Measurements from ENCODE around the gene GPC6. TPM values are rescaled to one million over a fixed set of nuclear protein-coding genes. Genes with fewer than 3 reads are reported as not detected.

GPC6 gene
- polyA plus RNA-seq, 2 of the 4 experiments (the other 2 are of a cell fraction) = 8.0 to 14.4 TPM

GRCh38 chr13:93936901-93937300 lies 710.3 kb downstream of the GPC6 start (continued):
- TF ChIP-seq, protein P1, sequence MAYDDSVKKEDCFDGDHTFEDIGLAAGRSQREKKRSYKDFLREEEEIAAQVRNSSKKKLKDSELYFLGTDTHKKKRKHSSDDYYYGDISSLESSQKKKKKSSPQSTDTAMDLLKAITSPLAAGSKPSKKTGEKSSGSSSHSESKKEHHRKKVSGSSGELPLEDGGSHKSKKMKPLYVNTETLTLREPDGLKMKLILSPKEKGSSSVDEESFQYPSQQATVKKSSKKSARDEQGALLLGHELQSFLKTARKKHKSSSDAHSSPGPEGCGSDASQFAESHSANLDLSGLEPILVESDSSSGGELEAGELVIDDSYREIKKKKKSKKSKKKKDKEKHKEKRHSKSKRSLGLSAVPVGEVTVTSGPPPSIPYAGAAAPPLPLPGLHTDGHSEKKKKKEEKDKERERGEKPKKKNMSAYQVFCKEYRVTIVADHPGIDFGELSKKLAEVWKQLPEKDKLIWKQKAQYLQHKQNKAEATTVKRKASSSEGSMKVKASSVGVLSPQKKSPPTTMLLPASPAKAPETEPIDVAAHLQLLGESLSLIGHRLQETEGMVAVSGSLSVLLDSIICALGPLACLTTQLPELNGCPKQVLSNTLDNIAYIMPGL (CRISPR knock-in tag; IDR thresholded peaks at IDR 0.05; ENCODE audit: borderline replicate concordance) = no peak
- TF ChIP-seq PBX3 (IDR thresholded peaks at IDR 0.05) = no peak
- no peak for TF ChIP-seq ATOH8 (CRISPR knock-in tag; IDR thresholded peaks at IDR 0.05; ENCODE audit: low read depth)
- TF ChIP-seq MAX (IDR thresholded peaks at IDR 0.05) = no peak
- TF ChIP-seq TFCP2L1 (CRISPR knock-in tag; IDR thresholded peaks at IDR 0.05) = no peak

GRCh38 chr13:93941444-93941843 lies 714.8 kb downstream of the GPC6 start:
- POLR2A ChIA-PET = no interaction called here
- WGBS (ENCODE audit: missing lambda C conversion rate) = 26% methylated on average over 2 of the region's 2 CpGs

More at GRCh38 chr13:93941444-93941843, 714.8 kb downstream of the GPC6 start:
- Histone ChIP-seq H3K9me3 (no peaks in the 10 kb centered on the region), H3K27ac (no peak overlapping the region), H3K4me1 (no peaks in the 10 kb centered on the region), H3K4me3 (no peak overlapping the region), H3K4me2 (no peak overlapping the region)
- ATAC-seq (no peak), FAIRE-seq (no peak), DNase-seq (ENCODE audit: low read depth in 1 of 2, low spot score in 1 of 2) (no peak)
- TF ChIP-seq BHLHE40 (IDR thresholded peaks at IDR 0.05; ENCODE audit: low read depth, low read length) = no peak
- TF ChIP-seq, protein P2, sequence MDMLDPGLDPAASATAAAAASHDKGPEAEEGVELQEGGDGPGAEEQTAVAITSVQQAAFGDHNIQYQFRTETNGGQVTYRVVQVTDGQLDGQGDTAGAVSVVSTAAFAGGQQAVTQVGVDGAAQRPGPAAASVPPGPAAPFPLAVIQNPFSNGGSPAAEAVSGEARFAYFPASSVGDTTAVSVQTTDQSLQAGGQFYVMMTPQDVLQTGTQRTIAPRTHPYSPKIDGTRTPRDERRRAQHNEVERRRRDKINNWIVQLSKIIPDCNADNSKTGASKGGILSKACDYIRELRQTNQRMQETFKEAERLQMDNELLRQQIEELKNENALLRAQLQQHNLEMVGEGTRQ (IDR thresholded peaks at IDR 0.05) = no peak
- no peak for TF ChIP-seq CEBPB (IDR thresholded peaks at IDR 0.05)
- no peak for TF ChIP-seq RCOR1 (IDR thresholded peaks at IDR 0.05; ENCODE audit: low read depth, low read length)
- TF ChIP-seq, protein P3, sequence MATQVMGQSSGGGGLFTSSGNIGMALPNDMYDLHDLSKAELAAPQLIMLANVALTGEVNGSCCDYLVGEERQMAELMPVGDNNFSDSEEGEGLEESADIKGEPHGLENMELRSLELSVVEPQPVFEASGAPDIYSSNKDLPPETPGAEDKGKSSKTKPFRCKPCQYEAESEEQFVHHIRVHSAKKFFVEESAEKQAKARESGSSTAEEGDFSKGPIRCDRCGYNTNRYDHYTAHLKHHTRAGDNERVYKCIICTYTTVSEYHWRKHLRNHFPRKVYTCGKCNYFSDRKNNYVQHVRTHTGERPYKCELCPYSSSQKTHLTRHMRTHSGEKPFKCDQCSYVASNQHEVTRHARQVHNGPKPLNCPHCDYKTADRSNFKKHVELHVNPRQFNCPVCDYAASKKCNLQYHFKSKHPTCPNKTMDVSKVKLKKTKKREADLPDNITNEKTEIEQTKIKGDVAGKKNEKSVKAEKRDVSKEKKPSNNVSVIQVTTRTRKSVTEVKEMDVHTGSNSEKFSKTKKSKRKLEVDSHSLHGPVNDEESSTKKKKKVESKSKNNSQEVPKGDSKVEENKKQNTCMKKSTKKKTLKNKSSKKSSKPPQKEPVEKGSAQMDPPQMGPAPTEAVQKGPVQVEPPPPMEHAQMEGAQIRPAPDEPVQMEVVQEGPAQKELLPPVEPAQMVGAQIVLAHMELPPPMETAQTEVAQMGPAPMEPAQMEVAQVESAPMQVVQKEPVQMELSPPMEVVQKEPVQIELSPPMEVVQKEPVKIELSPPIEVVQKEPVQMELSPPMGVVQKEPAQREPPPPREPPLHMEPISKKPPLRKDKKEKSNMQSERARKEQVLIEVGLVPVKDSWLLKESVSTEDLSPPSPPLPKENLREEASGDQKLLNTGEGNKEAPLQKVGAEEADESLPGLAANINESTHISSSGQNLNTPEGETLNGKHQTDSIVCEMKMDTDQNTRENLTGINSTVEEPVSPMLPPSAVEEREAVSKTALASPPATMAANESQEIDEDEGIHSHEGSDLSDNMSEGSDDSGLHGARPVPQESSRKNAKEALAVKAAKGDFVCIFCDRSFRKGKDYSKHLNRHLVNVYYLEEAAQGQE (IDR thresholded peaks at IDR 0.05) = no peak
- TF ChIP-seq CHD2 (IDR thresholded peaks at IDR 0.05; ENCODE audit: low read length, partially characterized antibody) = no peak
- no peak for TF ChIP-seq ELK1 (IDR thresholded peaks at IDR 0.05; ENCODE audit: low read depth, low read length)
- no peak for TF ChIP-seq FOSB (CRISPR knock-in tag; IDR thresholded peaks at IDR 0.05)
- no peak for TF ChIP-seq CBX8 (IDR thresholded peaks at IDR 0.05)
- no peak for TF ChIP-seq EHF (CRISPR knock-in tag; IDR thresholded peaks at IDR 0.05)
- no peak for TF ChIP-seq HDAC2 (IDR thresholded peaks at IDR 0.05)
- no peak for TF ChIP-seq NFE2L2 (conservative IDR thresholded peaks at IDR 0.05; ENCODE audit: low read length)
- TF ChIP-seq HEYL (CRISPR knock-in tag; IDR thresholded peaks at IDR 0.05) = no peak
- no peak for TF ChIP-seq SMC3 (IDR thresholded peaks at IDR 0.05)
- no peak for TF ChIP-seq ZC3H11A (IDR thresholded peaks at IDR 0.05)
- CTCF ChIA-PET = no interaction called here

All from A549 (cell line).